Fibroblast of the aortic adventitia (primary cell): Measurements from ENCODE around the gene ZNF248. TPM values are rescaled to one million over a fixed set of nuclear protein-coding genes. Genes with fewer than 3 reads are reported as not detected.

ENCODE experiments used
- DNase-seq: peaks from one replicate; pipeline ENCODE4 v3.0.0-alpha.2; 2010; ENCODE audit warnings: low read depth
- H3K4me3 ChIP-seq: 2 replicates; pipeline ENCODE4 v1.5.1; 2011; ENCODE audit warnings: low read depth, mild to moderate bottlenecking, control low read depth, low read length, moderate library complexity
- total RNA-seq: library from RNA; depleted of rRNA; stranded (reverse); fragments of >200 nt; gene quantifications from 2 replicates; pipeline ENCODE4 v1.2.3, GENCODE V29; 2012; ENCODE audit warnings: low replicate concordance
- TF ChIP-seq, protein P1 (sequence below): IDR thresholded peaks from 2 replicates; pipeline ENCODE4 v1.5.1; 2011; ENCODE audit warnings: mild to moderate bottlenecking, low read length, control low read depth, inconsistent platforms; ENCODE audit not compliant: insufficient read depth

The ZNF248 gene
- total RNA-seq, 1 donor, result 8.7 TPM

- TF ChIP-seq, protein P1, sequence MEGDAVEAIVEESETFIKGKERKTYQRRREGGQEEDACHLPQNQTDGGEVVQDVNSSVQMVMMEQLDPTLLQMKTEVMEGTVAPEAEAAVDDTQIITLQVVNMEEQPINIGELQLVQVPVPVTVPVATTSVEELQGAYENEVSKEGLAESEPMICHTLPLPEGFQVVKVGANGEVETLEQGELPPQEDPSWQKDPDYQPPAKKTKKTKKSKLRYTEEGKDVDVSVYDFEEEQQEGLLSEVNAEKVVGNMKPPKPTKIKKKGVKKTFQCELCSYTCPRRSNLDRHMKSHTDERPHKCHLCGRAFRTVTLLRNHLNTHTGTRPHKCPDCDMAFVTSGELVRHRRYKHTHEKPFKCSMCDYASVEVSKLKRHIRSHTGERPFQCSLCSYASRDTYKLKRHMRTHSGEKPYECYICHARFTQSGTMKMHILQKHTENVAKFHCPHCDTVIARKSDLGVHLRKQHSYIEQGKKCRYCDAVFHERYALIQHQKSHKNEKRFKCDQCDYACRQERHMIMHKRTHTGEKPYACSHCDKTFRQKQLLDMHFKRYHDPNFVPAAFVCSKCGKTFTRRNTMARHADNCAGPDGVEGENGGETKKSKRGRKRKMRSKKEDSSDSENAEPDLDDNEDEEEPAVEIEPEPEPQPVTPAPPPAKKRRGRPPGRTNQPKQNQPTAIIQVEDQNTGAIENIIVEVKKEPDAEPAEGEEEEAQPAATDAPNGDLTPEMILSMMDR, result no peak
- DNase-seq, result no peak
- no peak overlapping the region for H3K4me3 ChIP-seq
Measured at GRCh38 chr10:37812290-37812689, 45.1 kb downstream of the ZNF248 start.

GRCh38 chr10:37803269-37803668, 54.1 kb downstream of the ZNF248 start:
- TF ChIP-seq, protein P1, result no peak
- DNase-seq, result no peak
- H3K4me3 ChIP-seq, result no peak overlapping the region

DNA sequence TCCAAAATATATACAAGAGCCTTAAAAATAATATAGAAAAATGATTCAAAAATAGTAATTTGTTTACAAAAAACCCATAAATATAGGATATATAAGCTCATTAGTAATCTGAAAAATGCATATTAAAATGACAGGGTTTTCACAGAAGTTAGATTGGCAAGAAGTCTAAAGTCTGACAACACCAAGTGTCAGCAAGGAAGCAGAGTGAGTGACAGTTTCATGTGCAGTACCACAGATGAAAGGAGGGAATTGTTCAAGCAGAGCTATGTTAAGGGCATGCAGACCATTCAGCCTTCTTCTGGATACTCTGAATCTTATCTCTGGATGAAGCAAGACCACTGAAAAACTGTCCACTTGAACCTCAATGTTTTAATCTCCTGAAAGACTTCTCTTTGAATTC, 55.9 kb downstream of the ZNF248 start:
- no peak overlapping the region for H3K4me3 ChIP-seq
- TF ChIP-seq, protein P1, result no peak
- DNase-seq, result no peak

DNA sequence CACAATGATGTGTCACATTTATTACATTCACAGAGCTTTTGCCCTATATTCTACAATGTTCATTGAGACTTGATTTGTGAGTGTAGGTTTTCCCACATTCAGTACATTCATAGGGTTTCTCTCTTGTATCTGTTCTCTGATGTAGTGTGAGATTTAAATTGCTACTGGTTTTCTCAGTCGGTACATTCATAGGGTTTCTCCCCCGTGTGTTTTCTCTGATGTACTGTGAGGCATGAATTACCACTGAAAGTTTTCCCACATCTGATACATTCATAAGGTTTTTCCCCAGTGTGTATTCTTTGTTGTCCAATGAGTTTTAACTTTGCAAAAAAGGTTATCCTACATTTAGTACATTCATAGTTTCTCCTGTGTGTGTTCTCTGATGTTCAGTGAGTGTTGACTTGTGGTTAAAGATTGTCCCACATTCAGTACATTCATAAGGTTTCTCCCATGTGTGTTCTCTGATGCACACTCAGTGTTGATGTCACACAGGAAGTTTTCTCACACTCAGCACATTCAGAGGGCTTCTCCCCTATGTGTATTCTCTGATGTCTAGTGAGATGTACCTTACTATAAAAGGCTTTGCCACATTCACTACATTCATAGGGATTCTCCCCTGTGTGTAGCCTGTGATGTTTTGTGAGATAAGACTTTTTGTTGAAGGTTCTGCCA, 63.0 kb downstream of the ZNF248 start:
- TF ChIP-seq, protein P1, result no peak
- DNase-seq, result no peak
- H3K4me3 ChIP-seq, result no peak overlapping the region

DNA sequence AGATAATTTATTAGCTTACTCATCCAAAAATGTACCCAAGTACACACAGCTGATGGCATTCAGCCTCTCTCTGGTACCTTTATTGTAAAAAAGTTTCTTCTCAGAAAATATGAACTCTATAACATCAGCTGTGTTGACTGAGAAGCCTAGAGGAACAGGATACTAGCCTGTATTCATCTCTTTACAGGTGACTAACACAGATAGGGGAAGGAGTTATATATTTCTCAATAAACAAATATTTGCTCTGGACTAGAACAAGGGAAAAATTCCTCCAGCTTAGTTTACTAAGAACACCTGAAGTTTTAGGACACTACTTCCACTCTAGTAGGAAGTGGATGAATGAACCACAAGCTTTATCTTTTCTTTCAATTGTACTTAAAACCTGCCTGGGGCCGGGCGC, 67.8 kb downstream of the ZNF248 start:
- no peak for DNase-seq
- H3K4me3 ChIP-seq, result no peak overlapping the region
- TF ChIP-seq, protein P1, result no peak

DNA sequence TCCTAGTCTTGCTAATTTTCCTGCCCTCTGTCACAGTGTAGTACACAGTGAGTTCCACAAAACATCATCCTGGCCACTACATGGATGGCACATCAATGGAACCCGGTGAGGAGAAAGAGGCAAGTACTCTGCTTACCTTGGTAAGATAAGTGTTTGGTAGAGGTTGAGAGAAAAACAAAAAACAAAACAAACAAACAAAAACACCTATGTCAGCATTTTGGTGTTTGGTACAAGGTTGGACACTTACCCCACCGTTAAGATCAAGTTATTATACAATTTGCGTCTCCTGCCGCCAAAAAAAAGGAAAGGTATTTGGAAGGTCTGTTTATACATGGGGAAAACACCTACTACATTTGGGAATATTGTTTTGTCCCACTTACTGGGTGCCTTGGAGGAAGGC, 72.7 kb downstream of the ZNF248 start:
- DNase-seq, result no peak
- TF ChIP-seq, protein P1, result no peak
- H3K4me3 ChIP-seq, result no peak overlapping the region

DNA sequence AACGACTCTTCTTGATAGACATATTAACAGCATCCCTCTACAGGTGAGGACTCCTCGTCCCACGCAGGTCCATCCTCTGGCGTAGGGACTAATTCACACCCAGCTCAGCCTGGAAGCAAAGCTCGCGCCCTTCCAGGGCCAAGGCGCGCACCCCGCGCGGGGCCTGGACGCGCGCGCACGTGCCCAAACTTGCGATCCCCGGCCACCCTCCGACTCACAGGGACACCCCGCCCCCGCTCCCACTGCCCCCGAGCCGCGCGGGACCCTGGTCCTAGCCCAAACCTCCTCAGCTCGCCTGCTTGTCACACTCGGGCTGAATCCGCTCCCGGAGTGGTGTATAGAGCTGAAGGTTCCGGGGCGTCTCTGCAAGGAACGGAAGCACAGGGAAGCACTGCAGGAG, 76.9 kb downstream of the ZNF248 start:
- TF ChIP-seq, protein P1, result no peak
- DNase-seq, result no peak
- H3K4me3 ChIP-seq, result no peak overlapping the region
